HG02610 (cell line): ENCODE measurements around the gene PITHD1.
"Not testable (repeated sequence)": the region's sequence is repeated elsewhere in the genome, so short reads cannot be mapped to it uniquely, and the experiment has no call there.

Source experiments
- ATAC-seq: cut with Tn5 transposase; IDR thresholded peaks from one replicate; pipeline ENCODE4 v1.9.1; 2021; ENCODE audit warnings: mild to moderate bottlenecking, moderate library complexity; ENCODE audit not compliant: unreplicated experiment

PITHD1 gene

GRCh38 chr1:23777979-23778814 lies at the start of gene PITHD1:
PITHD1 (plus strand) TSS chr1:23778418; CDS start chr1:23778516, 98 bp downstream.
- peak; percentile 70 for ATAC-seq

GRCh38 chr1:23732363-23733224 lies 45.6 kb upstream of the PITHD1 start:
- no peak for ATAC-seq

- ATAC-seq, result not testable (repeated sequence)
Observed at GRCh38 chr1:23733281-23733680, 44.9 kb upstream of the PITHD1 start.

- ATAC-seq, result no peak
Observed at GRCh38 chr1:23736437-23737134, 41.6 kb upstream of the PITHD1 start.

- no peak for ATAC-seq
Observed at GRCh38 chr1:23741609-23742008, 36.6 kb upstream of the PITHD1 start.

GRCh38 chr1:23742670-23743286 lies 35.4 kb upstream of the PITHD1 start:
- ATAC-seq, result peak; percentile 29

- peak; percentile 83 for ATAC-seq
Observed at GRCh38 chr1:23743287-23744152, 34.7 kb upstream of the PITHD1 start, which contains the start of gene ELOA. ELOA (plus strand) TSS chr1:23743471; CDS start chr1:23743504, 33 bp downstream.

- ATAC-seq, result no peak
Observed at GRCh38 chr1:23745515-23745914, 32.7 kb upstream of the PITHD1 start.

- no peak for ATAC-seq
Observed at GRCh38 chr1:23748016-23748415, 30.2 kb upstream of the PITHD1 start.

- ATAC-seq, result no peak
Observed at GRCh38 chr1:23751050-23751814, 27.0 kb upstream of the PITHD1 start.

- ATAC-seq, result no peak
Observed at GRCh38 chr1:23751815-23752200, 26.4 kb upstream of the PITHD1 start.

- ATAC-seq, result no peak
Observed at GRCh38 chr1:23752909-23753308, 25.3 kb upstream of the PITHD1 start.

- ATAC-seq, result no peak
Observed at GRCh38 chr1:23756676-23757075, 21.5 kb upstream of the PITHD1 start.

- ATAC-seq, result no peak
Observed at GRCh38 chr1:23757812-23758211, 20.4 kb upstream of the PITHD1 start.

- ATAC-seq, result no peak
Observed at GRCh38 chr1:23759277-23759676, 18.9 kb upstream of the PITHD1 start.

GRCh38 chr1:23763041-23763577 lies 15.1 kb upstream of the PITHD1 start:
- no peak for ATAC-seq

GRCh38 chr1:23768733-23769132 lies 9.5 kb upstream of the PITHD1 start:
- ATAC-seq, result no peak

- ATAC-seq, result no peak
Observed at GRCh38 chr1:23772049-23772853, 6.0 kb upstream of the PITHD1 start.
